Large intestine (tissue), 3 donors: ENCODE measurements around the gene THAP7. TPM values are rescaled to one million over a fixed set of nuclear protein-coding genes. Genes with fewer than 3 reads are reported as not detected.

Source experiments
- DNase-seq, 2 donors: peaks; one replicate each; pipeline versions ENCODE4 v3.0.0 to v3.0.0-alpha.2; 2013
- H3K27ac ChIP-seq: one replicate; pipeline ENCODE4 v1.5.1; 2013; ENCODE audit warnings: low read length
- H3K27me3 ChIP-seq: 2 replicates; pipeline ENCODE4 v1.6.1; 2013; ENCODE audit warnings: low read length; ENCODE audit not compliant: control insufficient read depth, insufficient read depth
- H3K36me3 ChIP-seq: 2 replicates; pipeline ENCODE4 v1.6.1; 2013; ENCODE audit warnings: low read length; ENCODE audit not compliant: control insufficient read depth, insufficient read depth
- H3K4me1 ChIP-seq: one replicate; pipeline ENCODE4 v1.6.1; 2013; ENCODE audit warnings: low read length; ENCODE audit not compliant: control insufficient read depth, insufficient read depth
- H3K4me3 ChIP-seq: one replicate; pipeline ENCODE4 v1.5.1; 2013; ENCODE audit warnings: low read length
- H3K9me3 ChIP-seq: one replicate; pipeline ENCODE4 v1.6.1; 2013; ENCODE audit warnings: mild to moderate bottlenecking, low read depth, low read length, moderate library complexity; ENCODE audit not compliant: control insufficient read depth
- whole genome bisulfite sequencing: methylation state at CpG from one replicate; pipeline ENCODE4 v1.1.5; 2013; ENCODE audit warnings: low lambda C conversion rate; ENCODE audit not compliant: insufficient coverage; 5-methylcytosine and 5-hydroxymethylcytosine counted together
- polyA plus RNA-seq: library from polyadenylated mRNA; unstranded; fragments of 120-200 nt; gene quantifications from one replicate; pipeline ENCODE4 v1.2.1, GENCODE V29; 2013

Gene THAP7
- polyA plus RNA-seq, 1 donor: 27.0 TPM

- WGBS: 100% methylated on average over 1 of the region's 8 CpGs
- no peaks in the 10 kb centered on the region for H3K27me3 ChIP-seq
- no peak for DNase-seq
- H3K36me3 ChIP-seq: no peaks in the 10 kb centered on the region
- no peaks in the 10 kb centered on the region for H3K4me1 ChIP-seq
- H3K4me3 ChIP-seq: no peak overlapping the region
- no peaks in the 10 kb centered on the region for H3K9me3 ChIP-seq
- no peak overlapping the region for H3K27ac ChIP-seq
These were observed 23.3 kb upstream of the THAP7 start for GRCh38 chr22:21025266-21025665.

- Histone ChIP-seq H3K4me3 (no peak overlapping the region), H3K36me3 (no peaks in the 10 kb centered on the region), H3K9me3 (no peaks in the 10 kb centered on the region), H3K27me3 (no peaks in the 10 kb centered on the region), H3K4me1 (no peaks in the 10 kb centered on the region), H3K27ac (no peak overlapping the region)
- no peak for DNase-seq
- no CpG with 5 or more reads among the region's 13 CpGs for WGBS
These were observed 21.2 kb upstream of the THAP7 start for GRCh38 chr22:21022955-21023614.

GRCh38 chr22:21022507-21022906 lies 20.6 kb upstream of the THAP7 start:
- no peak overlapping the region for H3K4me3 ChIP-seq
- H3K27me3 ChIP-seq: no peaks in the 10 kb centered on the region
- no peak for DNase-seq
- H3K27ac ChIP-seq: no peak overlapping the region
- no peaks in the 10 kb centered on the region for H3K4me1 ChIP-seq
- WGBS: no CpG with 5 or more reads among the region's 10 CpGs
- H3K36me3 ChIP-seq: no peaks in the 10 kb centered on the region
- no peaks in the 10 kb centered on the region for H3K9me3 ChIP-seq

GRCh38 chr22:21020802-21021429 lies 19.0 kb upstream of the THAP7 start:
- no peak overlapping the region for H3K4me3 ChIP-seq
- no peak overlapping the region for H3K27ac ChIP-seq
- no peaks in the 10 kb centered on the region for H3K4me1 ChIP-seq
- H3K9me3 ChIP-seq: no peaks in the 10 kb centered on the region
- no peaks in the 10 kb centered on the region for H3K36me3 ChIP-seq
- 60% methylated on average over 1 of the region's 7 CpGs for WGBS
- DNase-seq: no peak
- no peaks in the 10 kb centered on the region for H3K27me3 ChIP-seq

GRCh38 chr22:21018314-21018713 lies 16.4 kb upstream of the THAP7 start:
- no peaks in the 10 kb centered on the region for H3K9me3 ChIP-seq
- DNase-seq: no peak
- H3K4me3 ChIP-seq: no peak overlapping the region
- peaks cover 17% of the 10 kb centered on the region for H3K4me1 ChIP-seq
- 100% methylated on average over 1 of the region's 4 CpGs for WGBS
- no peak overlapping the region for H3K27ac ChIP-seq
- no peaks in the 10 kb centered on the region for H3K27me3 ChIP-seq
- H3K36me3 ChIP-seq: no peaks in the 10 kb centered on the region

GRCh38 chr22:21016644-21017420 lies 14.9 kb upstream of the THAP7 start:
- Histone ChIP-seq H3K4me1 (peaks cover 17% of the 10 kb centered on the region), H3K27ac (no peak overlapping the region), H3K9me3 (no peaks in the 10 kb centered on the region), H3K4me3 (no peak overlapping the region), H3K36me3 (no peaks in the 10 kb centered on the region), H3K27me3 (no peaks in the 10 kb centered on the region)
- no peak for DNase-seq
- 80% methylated on average over 2 of the region's 13 CpGs for WGBS

- DNase-seq: no peak
- H3K4me3 ChIP-seq: no peak overlapping the region
- peak overlapping the region; percentile 54 for H3K27ac ChIP-seq
- WGBS: no CpG with 5 or more reads among the region's 10 CpGs
- peaks cover 17% of the 10 kb centered on the region for H3K4me1 ChIP-seq
- no peaks in the 10 kb centered on the region for H3K27me3 ChIP-seq
- no peaks in the 10 kb centered on the region for H3K9me3 ChIP-seq
- no peaks in the 10 kb centered on the region for H3K36me3 ChIP-seq
These were observed 13.6 kb upstream of the THAP7 start for GRCh38 chr22:21015466-21016006.

- Histone ChIP-seq H3K4me3 (peak within 1 kb of the TSS; percentile 42), H3K9me3 (no peaks in the 10 kb centered on the region), H3K27me3 (no peaks in the 10 kb centered on the region), H3K27ac (peak within 1 kb of the TSS; percentile 65), H3K36me3 (no peaks in the 10 kb centered on the region), H3K4me1 (peaks cover 17% of the 10 kb centered on the region)
- 8% methylated on average over 2 of the region's 12 CpGs for WGBS
- peak in 1 of 2 donors; percentile 55 for DNase-seq
These were observed 13.0 kb upstream of the THAP7 start, which contains the start of gene P2RX6 for GRCh38 chr22:21014726-21015465. P2RX6 (plus strand) TSS chr22:21015165; CDS start chr22:21015175, 10 bp downstream.

GRCh38 chr22:21014202-21014725 lies 12.3 kb upstream of the THAP7 start:
- Histone ChIP-seq H3K9me3 (no peaks in the 10 kb centered on the region), H3K27me3 (no peaks in the 10 kb centered on the region), H3K4me1 (peaks cover 17% of the 10 kb centered on the region), H3K36me3 (no peaks in the 10 kb centered on the region), H3K27ac (peak overlapping the region; percentile 65), H3K4me3 (peak overlapping the region; percentile 42)
- peak; percentile 85 to 87 for DNase-seq
- WGBS: no CpG with 5 or more reads among the region's 40 CpGs
